Hematopoietic multipotent progenitor cell (in vitro differentiated cells): ENCODE data around the gene SLC16A5. TPM values are rescaled to one million over a fixed set of nuclear protein-coding genes. Genes with fewer than 3 reads are reported as not detected.
"Not testable (repeated sequence)": the region's sequence is repeated elsewhere in the genome, so short reads cannot be mapped to it uniquely, and the experiment has no call there.

Source experiments
- DNase-seq, 3 donors: peaks; one replicate each; pipeline ENCODE4 v3.0.0-alpha.2; 2011 to 2015; ENCODE audit warnings: low read depth in 2 of 3, low spot score in 2 of 3
- total RNA-seq: library from RNA; depleted of rRNA; stranded (reverse); fragments of >200 nt; gene quantifications from one replicate; pipeline ENCODE4 v1.2.3, GENCODE V29; 2012

Gene SLC16A5
- total RNA-seq, 1 donor = 47.4 TPM

GRCh38 chr17:75109046-75109406 is 21.3 kb downstream of the SLC16A5 start:
- peak in 1 of 3 donors; percentile 32 for DNase-seq

- peak; percentile 79 to 86 (median 80) for DNase-seq
These were observed 21.9 kb downstream of the SLC16A5 start, which contains the start of gene ARMC7 for GRCh38 chr17:75109407-75110233. ARMC7 (plus strand) TSS chr17:75109969; CDS start chr17:75110289, 320 bp downstream.

- DNase-seq = peak in 1 of 3 donors; percentile 47
These were observed 22.6 kb downstream of the SLC16A5 start for GRCh38 chr17:75110234-75110937.

GRCh38 chr17:75111777-75112335 is 24.1 kb downstream of the SLC16A5 start:
- DNase-seq = no peak

- peak; percentile 87 to 93 (median 90) for DNase-seq
These were observed 26.2 kb downstream of the SLC16A5 start for GRCh38 chr17:75113798-75114551.

GRCh38 chr17:75114552-75115314 is 27.0 kb downstream of the SLC16A5 start:
- peak in 1 of 3 donors; percentile 14 for DNase-seq

- DNase-seq = no peak
These were observed 27.8 kb downstream of the SLC16A5 start for GRCh38 chr17:75115555-75115954.

- no peak for DNase-seq
These were observed 29.0 kb downstream of the SLC16A5 start for GRCh38 chr17:75116737-75117136.

- DNase-seq = no peak
These were observed 30.6 kb downstream of the SLC16A5 start for GRCh38 chr17:75118307-75118706.

- peak in 2 of 3 donors; percentile 93 to 95 for DNase-seq
These were observed 36.5 kb downstream of the SLC16A5 start for GRCh38 chr17:75124041-75124818.

- no peak for DNase-seq
These were observed 37.0 kb downstream of the SLC16A5 start for GRCh38 chr17:75124819-75125162.

GRCh38 chr17:75125984-75126383 is 38.2 kb downstream of the SLC16A5 start:
- DNase-seq = no peak

GRCh38 chr17:75126954-75127353 is 39.2 kb downstream of the SLC16A5 start:
- DNase-seq = no peak

GRCh38 chr17:75127936-75128335 is 40.2 kb downstream of the SLC16A5 start:
- DNase-seq = not testable (repeated sequence)

GRCh38 chr17:75128694-75129505 is 41.1 kb downstream of the SLC16A5 start:
- no peak for DNase-seq

- no peak for DNase-seq
These were observed 41.8 kb downstream of the SLC16A5 start for GRCh38 chr17:75129576-75129975.

- no peak for DNase-seq
These were observed 42.4 kb downstream of the SLC16A5 start for GRCh38 chr17:75130059-75130631.

GRCh38 chr17:75130632-75131277 is 43.0 kb downstream of the SLC16A5 start:
- peak in 2 of 3 donors; percentile 69 for DNase-seq
